Measurements from ENCODE around the gene SULT1A1.
"Not testable (repeated sequence)": the region's sequence is repeated elsewhere in the genome, so short reads cannot be mapped to it uniquely, and the experiment has no call there.

Gene SULT1A1

DNA sequence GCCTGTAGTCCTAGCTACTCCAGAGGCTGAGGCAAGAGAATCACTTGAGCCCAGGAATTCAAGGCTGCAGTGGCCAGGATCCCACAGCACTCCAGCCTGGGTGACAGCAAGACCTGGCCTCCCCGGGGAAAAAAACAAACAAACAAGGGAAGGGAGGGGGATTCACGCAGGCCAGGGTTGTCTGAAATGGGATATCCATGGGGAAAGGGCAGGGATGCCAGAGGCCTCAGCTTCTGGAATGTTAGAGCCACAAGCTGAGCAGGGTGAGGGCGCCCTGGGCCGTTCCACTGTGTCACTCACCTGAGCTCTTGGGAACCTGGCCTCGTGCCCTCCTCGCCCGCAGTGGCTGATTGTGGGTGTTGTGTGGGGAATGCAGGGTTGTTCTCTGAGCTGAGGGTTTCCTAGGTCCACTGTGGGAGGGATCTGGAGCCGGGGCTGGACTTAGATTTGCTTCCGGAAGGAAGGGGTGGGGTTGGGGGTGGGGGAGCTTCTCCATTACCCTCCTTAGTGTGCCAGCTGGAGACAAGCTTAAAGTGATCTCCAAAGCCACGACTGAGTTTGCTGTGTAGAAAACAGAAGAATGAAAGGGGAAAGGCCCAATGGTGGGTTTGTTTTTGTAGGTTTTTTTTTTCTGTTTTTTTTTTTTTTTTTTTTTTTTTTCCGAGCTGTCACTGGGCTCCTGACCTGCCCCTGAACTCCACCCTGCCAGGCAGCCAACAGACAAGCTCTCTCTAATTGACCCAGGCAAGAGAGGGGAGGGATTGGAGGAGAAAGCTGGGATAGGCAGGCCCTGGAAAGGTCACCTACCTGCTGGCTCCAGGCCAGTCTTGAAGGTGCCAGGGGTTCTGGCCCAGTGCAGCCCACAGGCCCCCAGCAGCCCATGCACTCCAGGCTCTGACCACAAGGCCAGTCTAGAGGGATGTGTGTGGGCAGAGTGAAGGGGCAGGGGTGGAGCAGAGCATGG is at the start of gene SULT1A1:
Gene SULT1A1 (minus strand): TSS at position 414 of the 964 bp plus-strand sequence. CDS start 1,189 bp downstream, outside the sequence.
- DNase-seq = no peak

DNA sequence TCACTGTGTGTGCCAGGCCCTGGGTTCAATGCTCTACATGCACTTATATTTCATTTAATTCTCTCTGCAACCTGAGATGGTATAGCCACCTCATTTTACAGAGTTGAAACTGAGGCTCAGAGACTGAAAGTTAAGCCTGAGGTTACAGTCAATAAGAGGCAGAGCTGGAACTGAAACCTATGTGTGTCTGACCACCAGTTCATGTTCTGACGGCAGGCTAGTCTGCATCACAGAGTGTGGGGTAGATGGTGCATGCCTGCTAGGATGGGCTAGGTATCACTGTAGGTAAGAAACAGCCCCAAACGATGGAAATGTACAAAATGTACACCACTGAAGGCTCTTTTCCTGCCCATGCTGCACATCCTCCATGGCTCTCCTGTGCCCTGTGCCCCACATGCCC is 30.1 kb upstream of the SULT1A1 start:
- not testable (repeated sequence) for DNase-seq

DNA sequence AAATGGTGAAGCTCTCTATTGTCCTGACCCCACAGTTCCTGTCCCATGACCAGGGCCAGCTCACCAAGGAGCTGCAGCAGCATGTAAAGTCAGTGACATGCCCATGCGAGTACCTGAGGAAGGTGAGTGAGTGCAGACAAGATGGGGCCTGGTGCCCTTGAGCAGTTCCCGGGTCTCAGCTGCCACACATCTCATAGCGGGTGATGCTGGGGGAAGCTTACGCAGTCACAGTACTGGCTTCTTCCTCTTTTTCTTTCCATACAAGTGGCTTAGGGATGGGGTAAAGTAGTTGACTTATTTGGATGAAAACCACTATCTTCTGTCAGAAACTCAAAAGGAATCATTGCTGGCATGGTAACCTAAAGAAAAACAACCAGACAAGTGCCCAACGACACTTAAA is 28.5 kb upstream of the SULT1A1 start:
- DNase-seq = not testable (repeated sequence)

DNA sequence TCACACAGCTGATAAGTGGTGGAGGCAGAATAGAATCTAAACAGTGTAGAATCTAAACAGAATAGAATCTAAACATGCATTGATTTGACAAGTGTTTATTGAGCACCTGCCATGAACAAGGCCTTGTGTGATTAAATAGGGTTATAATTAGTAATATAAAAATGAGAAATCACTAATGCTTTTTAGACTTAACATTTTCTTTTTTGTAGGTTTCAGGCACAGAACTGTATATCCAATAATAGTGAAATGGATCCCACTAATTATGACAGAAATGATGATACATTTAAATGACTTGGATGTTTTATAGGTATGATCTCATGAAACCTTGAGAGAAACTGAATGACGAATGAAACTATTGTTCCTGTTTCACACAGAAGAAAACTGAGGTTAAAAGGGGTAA is 27.9 kb upstream of the SULT1A1 start, which contains the start of gene NPIPB8:
Gene NPIPB8 (plus strand): TSS at position 301 of the 400 bp plus-strand sequence. CDS start 296 bp downstream, outside the sequence.
- DNase-seq = not testable (repeated sequence)

DNA sequence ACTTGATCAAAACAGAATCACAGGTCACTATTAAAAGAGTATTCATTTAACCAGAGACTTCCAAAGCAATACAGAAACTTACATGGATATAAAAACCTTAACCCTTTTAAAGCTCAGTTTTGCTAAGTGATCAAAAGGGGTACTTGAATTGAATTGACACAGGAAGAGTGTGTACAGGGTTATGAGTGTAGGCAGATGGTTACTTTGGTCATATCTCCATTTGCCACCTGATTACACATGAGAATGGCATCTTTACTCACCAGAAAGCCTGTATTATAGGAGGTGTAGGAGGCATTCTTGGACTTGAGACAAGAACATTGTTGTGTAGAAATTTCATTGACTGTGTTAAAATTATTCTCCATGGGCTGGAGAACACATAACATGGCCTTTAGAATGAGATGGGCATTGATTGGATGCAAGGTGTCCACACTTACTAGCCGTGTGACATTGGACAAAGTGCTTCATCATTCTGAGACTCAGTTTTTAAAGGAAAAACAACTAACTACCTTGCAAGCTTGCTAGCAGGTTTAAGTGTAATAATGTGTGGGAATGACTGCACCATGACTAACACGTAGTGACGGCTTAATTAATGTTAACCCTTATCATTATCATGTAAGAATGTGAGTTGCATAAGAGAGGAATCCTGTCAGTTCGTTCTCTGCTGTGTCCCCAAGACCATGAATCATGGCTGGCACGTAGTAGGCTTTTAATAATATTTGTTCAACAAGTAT is 26.4 kb upstream of the SULT1A1 start:
- not testable (repeated sequence) for DNase-seq

DNA sequence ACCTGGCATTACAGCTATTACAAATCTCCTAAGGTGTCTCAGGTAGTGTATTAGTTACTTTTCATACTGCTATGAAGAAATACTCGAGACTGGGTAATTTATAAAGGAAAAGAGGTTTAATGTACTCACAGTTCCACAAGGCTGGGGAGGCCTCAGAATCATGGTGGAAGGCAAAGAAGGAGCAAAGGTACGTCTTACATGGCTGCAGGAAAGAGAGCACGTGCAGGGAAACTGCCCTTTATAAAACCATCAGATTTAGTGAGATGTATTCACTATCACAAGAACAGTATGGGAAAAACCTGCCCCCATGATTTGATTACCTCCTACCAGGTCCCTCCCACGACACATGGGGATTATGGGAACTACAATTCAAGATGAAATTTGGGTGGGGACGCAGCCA is 21.1 kb upstream of the SULT1A1 start:
- not testable (repeated sequence) for DNase-seq

DNA sequence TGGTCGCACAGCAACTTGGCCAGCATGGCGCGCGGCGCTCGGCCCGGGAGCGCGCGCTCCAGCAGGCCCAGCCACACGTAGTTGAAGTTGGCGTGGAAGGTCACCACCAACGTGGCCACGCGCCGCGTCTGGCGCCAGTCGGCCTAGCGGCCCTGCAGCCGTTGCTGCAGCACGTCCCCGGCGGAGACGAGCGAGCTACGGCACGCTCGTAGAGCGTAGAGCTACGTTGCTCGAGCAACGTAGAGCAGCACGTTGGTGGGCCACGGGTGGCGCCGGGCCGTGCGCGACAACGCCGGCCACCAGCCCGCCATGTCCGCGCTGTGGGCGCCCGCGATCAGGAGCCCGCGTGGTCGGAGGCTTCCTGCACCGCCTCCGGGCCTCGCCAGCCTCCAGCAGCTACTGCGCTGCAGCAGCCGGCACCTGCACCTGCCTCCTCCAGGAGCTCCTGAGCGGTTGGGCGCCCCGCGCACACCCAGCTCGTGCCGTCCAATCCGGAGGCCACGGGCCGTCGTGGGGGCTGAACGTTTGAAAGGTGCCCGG is 13.4 kb upstream of the SULT1A1 start:
- DNase-seq = no peak

DNA sequence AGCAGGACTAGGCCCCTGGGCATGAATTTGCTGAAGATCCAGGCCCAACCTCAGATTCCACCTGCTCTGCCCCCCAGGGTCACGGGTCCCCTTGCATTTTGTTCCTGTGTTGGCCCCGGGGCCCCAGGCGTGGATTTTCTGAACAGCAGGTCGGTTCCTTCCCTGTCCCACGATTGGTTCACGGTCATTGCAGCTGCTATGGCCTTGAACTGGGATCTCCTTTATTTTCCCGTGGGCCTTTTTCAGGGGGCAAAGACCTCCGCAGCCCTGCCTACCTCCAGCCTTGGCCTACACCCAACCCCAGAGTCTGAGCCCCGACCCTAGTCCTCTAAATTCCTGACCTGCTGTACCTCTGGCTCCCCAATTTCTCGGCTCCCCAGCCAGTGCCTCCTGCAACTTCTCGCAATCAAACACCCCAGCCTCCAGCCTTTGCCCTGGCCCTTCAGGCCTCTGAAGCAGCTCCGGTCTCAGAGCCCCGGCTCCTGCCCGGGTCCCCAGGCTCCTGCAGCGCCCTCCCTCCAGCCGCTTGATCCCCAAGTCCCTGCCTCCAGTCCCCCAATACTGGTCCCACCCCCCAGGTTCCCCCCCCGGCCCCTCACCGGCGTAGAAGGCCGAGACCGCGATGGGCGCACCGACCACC is 12.8 kb upstream of the SULT1A1 start:
- not testable (repeated sequence) for DNase-seq

DNA sequence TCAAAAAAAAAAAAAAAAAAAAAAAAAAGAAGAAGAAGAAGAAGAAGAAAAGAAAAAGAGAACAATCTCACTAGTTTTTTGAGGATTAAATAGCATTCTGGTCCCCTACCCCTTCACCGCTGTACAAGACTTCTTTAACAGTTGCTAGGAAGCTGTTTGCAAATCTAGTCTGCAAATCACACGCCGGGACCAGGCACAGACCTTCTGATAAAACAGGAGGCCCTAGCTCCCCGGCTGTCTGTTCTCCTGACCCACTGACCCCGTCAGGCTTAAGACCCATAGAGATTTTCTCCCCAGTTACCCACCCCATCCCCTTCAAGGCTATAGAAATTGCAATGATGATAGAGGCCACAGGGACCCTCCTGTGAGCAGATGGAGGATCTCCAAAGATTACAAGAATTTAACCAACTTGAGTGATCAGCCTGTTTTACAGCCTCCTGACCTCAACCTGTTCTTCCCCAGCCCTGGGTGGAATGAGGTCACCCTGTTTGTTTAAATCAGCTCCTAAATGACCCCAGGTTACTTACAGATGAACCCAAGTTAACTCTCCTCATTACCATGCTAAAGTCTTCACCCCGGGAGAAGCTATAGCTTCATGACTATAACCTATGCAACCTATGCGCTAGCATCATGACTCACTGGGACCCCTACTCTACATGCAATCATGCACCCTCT is 11.8 kb upstream of the SULT1A1 start:
- DNase-seq = no peak

DNA sequence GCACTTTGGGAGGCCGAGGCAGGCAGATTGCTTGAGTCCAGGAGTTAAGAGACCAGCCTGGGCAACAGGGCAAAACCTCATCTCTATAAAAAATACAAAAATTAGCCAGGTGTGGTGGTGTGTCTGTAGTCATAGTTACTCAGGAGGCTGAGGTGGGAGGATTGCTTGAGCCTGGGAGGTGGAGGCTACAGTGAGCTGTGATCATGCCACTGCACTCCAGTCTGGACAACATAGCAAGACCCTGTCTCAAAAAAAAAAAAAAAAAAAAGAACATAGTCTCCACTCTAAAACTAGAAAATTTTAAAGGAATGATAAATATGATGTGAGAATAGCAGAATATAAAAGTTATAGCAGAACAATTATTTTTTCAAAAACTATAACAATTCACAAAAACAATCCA is 10.5 kb upstream of the SULT1A1 start:
- not testable (repeated sequence) for DNase-seq

DNA sequence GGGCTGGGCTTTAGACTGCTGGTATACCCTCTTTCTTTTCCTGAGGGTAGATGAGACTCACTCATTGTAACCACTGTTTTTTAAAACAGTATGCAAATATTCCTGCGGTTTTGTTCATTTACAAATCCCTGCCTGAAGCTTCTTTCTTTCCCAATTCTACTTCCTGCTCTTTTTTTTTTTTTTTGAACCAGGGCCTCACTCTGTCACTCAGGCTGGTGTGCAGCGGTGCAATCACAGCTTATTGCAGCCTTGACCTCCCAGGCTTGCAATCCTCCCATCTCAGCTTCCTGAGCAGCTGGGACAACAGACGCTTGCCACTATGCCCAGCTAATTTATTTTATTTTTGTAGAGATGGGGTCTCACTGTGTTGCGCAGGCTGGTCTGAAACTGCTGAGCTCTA is 8.0 kb upstream of the SULT1A1 start:
- DNase-seq = no peak

DNA sequence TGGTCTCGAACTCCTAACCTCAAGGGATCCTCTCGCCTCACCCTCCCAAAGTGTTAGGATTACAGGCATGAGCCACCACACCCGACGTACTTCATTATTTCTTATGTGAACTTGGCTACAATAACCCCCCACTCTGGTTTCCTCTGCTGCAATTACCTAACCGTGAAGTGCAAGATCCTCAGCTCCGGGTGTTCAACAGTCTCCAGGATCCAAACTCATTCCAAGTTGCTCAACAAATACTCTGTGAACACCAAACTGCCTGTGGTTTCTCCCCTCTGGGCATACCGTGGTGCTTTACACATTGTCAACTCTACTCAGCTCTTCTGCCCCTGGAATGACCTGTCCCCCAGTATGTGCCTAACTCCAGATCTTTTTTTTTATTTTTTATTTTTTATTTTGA is 6.8 kb upstream of the SULT1A1 start:
- DNase-seq = no peak

DNA sequence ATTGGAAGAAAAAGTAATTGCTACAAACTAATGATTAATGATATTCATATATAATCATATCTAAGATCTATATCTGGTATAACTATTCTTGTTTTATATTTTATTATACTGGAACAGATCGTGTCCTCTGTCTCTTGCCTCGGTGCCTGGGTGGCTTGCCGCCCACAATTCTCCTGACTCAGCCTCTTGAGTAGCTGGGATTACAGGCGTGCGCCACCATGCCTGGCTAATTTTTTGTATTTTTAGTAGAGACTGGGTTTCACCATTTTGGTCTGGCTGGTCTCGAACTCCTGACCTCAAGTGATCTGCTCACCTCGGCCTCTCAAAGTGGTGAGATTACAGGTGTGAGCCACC is 6.4 kb upstream of the SULT1A1 start:
- DNase-seq = not testable (repeated sequence)

DNA sequence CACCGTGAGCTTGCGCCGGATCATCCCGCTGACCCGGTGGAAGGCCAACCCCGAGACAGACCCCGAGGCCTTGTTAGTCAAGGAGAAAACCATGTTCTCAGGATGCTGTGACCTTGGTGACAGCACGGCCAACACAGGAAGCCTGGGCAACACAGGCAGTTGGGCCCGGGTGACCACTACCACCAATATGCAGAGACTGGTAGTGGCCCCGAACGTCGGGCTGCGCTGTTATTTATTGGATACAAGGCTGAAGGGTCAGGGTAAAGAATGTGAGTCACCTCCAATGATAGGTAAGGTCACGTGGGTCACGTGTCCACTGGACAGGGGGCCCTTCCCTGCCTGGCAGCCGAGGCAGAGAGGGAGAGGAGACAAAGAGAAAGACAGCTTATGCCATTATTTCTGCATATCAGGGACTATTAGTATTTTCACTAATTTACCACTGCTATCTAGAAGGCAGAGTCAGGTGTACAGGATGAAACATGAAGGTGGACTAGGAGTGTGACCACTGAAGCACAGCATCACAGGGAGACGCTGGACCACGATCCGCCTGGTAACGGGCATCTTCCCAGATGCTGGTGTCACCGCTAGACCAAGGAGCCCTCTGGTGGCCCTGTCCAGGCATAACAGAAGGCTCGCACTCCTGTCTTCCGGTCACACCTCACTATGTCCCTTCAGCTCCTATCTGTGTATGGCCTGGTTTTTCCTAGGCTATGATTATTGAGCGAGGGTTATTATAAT is 5.8 kb upstream of the SULT1A1 start:
- peak; percentile 10 for DNase-seq

DNA sequence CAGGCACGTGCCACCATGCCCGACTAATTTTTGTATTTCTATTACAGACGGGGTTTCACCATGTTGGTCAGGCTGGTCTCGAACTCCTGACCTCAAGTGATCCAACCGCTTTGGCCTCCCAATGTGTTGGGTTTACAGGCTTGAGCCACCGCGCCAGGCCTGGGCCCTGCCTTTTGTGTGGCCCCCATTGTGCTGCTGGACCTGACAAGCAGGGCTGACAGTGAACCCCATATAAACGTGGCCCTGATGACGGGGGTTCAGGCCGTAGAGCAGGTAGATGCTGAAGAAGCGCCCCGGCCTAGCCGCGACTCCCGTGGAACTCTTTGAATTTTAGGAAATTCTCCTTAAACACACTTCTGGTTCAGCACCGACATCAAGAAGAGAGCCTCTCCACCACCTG is 4.7 kb upstream of the SULT1A1 start:
- DNase-seq = not testable (repeated sequence)

DNA sequence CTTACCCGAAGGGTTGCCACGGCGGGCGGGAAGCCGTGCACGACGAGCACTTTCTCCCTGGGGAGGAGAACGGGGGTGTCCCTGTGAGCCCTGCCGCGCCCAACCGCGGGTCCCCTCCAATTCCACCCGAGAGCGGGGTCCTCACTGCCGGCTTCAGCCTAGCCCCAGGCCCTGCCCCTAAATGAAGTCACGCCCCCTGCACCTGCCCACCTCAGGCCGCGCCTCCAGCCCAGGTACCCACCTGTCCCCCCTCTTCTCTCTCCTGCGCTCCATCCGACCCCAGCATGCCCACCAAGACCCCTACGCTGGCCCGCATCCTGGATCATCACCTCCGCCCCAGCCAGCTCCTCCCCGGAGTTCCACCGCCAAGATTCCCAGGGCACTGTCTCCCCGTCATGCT is 4.1 kb upstream of the SULT1A1 start:
- DNase-seq = not testable (repeated sequence)

DNA sequence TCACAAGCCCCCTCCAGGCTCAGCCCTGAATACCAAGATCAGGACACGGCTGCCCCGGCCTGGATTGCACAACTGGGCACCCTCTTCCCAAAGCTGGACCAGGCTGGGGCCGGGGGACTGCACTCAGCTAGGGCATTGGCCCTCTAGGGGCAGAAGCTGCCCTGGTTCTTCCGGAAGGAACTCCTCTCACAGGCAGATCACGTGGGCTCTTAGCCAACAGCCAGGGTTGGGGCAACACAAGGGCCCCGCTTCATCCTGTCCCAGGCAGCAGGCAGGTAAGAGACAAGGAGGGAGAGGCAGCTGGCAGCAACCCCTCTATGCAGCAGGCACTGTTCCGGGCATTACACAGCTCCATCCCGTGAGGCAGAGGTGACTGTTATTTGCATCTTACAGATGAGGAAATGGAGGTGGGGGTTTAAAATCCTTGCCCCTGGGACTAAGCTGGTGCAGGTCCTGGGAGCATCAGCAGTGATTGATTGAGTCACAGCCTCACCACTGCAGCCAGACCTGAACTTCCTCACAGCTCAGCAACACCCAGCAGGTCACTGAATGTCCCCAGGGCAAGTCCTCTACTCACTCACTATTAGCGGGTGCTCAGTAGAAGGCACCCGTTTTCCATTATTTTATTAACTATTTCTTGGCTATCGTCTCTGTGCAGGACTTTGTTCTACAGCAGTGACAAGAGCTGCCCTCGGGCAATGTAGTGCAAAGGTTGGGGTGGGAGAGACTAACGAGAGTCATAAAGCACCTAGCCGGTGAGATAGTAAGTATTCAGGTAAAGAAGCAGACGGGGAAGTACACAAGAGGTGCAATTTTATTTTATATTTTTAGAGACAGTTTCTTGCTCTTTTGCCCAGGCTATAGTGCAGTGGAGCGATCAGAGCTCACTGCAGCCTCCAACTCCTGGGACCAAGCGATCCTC is 2.8 kb upstream of the SULT1A1 start:
- DNase-seq = not testable (repeated sequence)

DNA sequence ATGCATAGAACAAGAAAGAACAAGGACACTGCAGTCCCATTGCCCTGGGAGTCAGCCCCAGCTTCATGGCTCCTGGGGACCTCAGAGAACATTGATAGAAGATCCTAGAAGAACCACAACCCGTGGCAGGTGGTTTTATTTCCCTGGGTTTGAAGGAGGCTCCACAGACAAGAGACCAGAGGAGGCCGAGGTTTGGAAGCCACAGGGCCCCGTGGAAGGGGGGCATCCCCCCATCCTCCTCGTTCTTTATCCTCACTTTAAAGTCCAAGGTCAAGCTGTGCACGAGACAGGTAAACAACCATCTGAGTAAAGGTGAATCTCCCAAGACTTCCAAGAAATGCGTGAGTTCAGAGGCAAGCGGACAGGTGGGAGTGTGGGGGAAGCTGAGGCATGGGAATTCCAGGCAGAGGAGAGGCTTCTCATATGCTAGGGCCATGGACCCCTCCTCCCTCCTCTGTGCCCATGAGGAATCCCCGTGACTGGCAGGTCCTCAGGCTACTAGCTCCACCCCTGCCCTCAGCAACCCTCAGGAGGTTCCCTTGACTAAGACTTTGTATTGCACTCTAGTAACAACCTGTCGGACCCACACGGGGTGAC is 849 bp upstream of the SULT1A1 start:
- no peak for DNase-seq

DNA sequence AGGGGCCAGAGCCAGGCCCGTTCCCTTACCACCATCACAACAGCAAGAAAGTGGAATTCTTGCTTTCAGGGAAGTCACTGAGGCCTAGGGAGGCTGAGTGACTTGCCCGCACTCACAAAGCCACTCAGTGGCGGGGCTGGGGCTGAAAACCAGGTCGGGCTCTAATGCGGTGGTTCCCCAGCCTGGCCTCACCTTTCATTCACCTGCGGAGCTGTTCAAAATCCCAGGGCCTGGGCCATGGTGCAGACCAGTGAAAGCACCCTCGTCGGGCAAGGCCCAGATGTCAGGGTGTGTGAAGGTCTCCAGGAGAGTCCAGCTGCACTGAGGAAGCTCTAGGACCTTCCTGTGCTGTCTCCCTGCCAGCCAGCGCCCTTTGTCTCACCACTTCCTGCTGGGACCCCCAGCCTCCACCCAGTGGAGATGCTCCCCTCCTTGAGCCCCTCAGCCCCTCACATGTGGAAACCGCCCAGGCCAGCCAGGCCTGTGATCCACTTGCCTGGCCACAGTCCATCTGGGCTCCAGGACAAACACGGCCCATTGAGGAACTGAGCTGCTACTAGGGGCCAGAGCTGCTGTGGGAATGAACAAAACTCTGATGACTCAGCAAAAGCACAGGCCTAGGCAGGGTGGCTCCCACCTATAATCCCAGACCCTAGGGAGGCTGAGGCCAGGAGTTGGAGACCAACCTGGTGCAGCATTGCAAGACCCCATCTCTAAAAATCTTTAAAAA is 812 bp downstream of the SULT1A1 start:
- DNase-seq = not testable (repeated sequence)

Data from T1000 (cell line).